Measurements from ENCODE around the gene CYP3A5. TPM values are rescaled to one million over a fixed set of nuclear protein-coding genes. Genes with fewer than 3 reads are reported as not detected.

Gene CYP3A5
- total and polyA plus RNA-seq, 2 of the 4 experiments (the other 2 are of a cell fraction): not detected

DNA sequence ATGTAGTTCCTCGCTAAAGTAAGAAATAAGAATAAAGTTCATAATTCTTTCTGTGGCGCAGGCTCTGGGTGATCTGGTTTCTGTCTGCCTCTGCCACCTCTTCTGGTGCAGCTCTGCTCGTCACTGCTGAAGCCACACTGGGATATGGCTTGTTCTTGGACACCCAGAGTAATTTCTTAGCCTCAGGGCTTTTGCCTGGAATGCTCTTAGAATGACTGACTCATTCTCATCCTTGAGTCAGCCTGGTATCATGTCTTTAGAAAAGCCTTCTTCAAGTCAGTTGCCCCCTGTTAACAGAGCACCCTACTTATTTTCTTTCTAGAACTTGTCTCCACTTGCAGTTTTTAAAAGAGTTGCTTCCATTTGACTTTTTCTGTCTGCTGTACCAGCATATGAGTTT lies 61.1 kb downstream of the CYP3A5 start:
- H2BK15ac ChIP-seq (ENCODE audit: low read depth, low read length): no peak overlapping the region
- in situ Hi-C loops (cut with MboI; ENCODE audit: low sequenced_read_pairs): loop anchor here (5.0 kb wide), 1 partner anchor 56 kb away; no protein-coding TSS in a partner anchor
- no peak overlapping the region for H3K4me3 ChIP-seq (ENCODE audit: insufficient read depth, low read depth, low read length)
- ChIA-PET POLR2A (ENCODE audit: unreplicated experiment) (no interaction called here), CTCF (no interaction called here)
- dilution Hi-C loops (cut with HindIII; ENCODE audit: low sequenced_read_pairs, unreplicated experiment): no loop called here
- H2AK5ac ChIP-seq (ENCODE audit: low read depth, low read length): no peak overlapping the region
- no peak overlapping the region for H3K9ac ChIP-seq (ENCODE audit: low read depth, low read length)
- intact Hi-C loops (cut with micrococcal nuclease): loop anchor here (5.0 kb wide), 2 partner anchors 56 to 374 kb away; no protein-coding TSS in a partner anchor
- no peaks in the 10 kb centered on the region for H3K4me1 ChIP-seq (ENCODE audit: control insufficient read depth, insufficient read depth, low read length)
- H3K4me2 ChIP-seq (ENCODE audit: low read depth, low read length): no peak overlapping the region; the same call in 1 of the 2 replicates
- H3K4ac ChIP-seq (ENCODE audit: low read depth, low read length): no peak overlapping the region
- H2AFZ ChIP-seq (replicated peaks; ENCODE audit: low read length, poor library complexity): no peak overlapping the region
- DNase-seq: peak; percentile 75
- BruUV-seq (replicated peaks): no TSS peak
- TF ChIP-seq POLR2A (IDR thresholded peaks at IDR 0.05; ENCODE audit: low read depth, low read length) (no peak), FOS (IDR thresholded peaks at IDR 0.05; ENCODE audit: low read depth, low read length) (0 out of 2 replicates have a peak, but pooled peaks have one; percentile 7)
- no peak overlapping the region for H3K18ac ChIP-seq (ENCODE audit: low read depth, low read length)
- H3K14ac ChIP-seq (replicated peaks; ENCODE audit: low read depth, low read length): no peak overlapping the region
- H3K36me3 ChIP-seq (ENCODE audit: control insufficient read depth, insufficient read depth, low read length): peaks cover 36% of the 10 kb centered on the region
- H3K27me3 ChIP-seq (ENCODE audit: control insufficient read depth, insufficient read depth, low read length): no peaks in the 10 kb centered on the region
- ATAC-seq (ENCODE audit: low read depth): peak; percentile 12
- peaks cover 3% of the 10 kb centered on the region for H3K9me1 ChIP-seq (ENCODE audit: insufficient read depth, low read length)
- no peak overlapping the region for H3K56ac ChIP-seq (ENCODE audit: extremely low read depth, insufficient read depth, low read length)
- no peak overlapping the region for H4K8ac ChIP-seq (ENCODE audit: low read depth in 2 of 2, low read length in 2 of 2)
- 67% methylated on average over 1 of the region's 3 CpGs; no CpG with 5 or more reads in 1 of the 2 experiments for WGBS, 2 experiments (ENCODE audit: extremely low coverage in 2 of 2, insufficient read length in 1 of 2)
- H4K20me1 ChIP-seq (ENCODE audit: insufficient read depth, low read length): no peaks in the 10 kb centered on the region
- no peaks in the 10 kb centered on the region for H3K9me3 ChIP-seq (ENCODE audit: control insufficient read depth, insufficient read depth, low read length)
- no peak overlapping the region for H4K5ac ChIP-seq (ENCODE audit: low read depth, low read length)
- no peak overlapping the region for H3K23ac ChIP-seq (ENCODE audit: low read depth, low read length)
- H2BK120ac ChIP-seq (ENCODE audit: low read depth, low read length): no peak overlapping the region
- H2BK5ac ChIP-seq (ENCODE audit: low read depth, low read length, poor library complexity, severe bottlenecking): peak overlapping the region; percentile 59
- H3K27ac ChIP-seq (ENCODE audit: insufficient read depth, low read length): no peak overlapping the region
- H2BK20ac ChIP-seq (ENCODE audit: low read depth, low read length): no peak overlapping the region
- no peak overlapping the region for H2AK9ac ChIP-seq (replicated peaks; ENCODE audit: low read depth, low read length, poor library complexity)
- H4K91ac ChIP-seq (ENCODE audit: insufficient read depth, low read depth, low read length): no peak overlapping the region
- peaks cover 20 to 41% of the 10 kb centered on the region in 2 experiments; a peak in 3 of 4 replicates for H3K79me1 ChIP-seq (ENCODE audit: low read depth in 1 of 2, low read length in 2 of 2)

Data from IMR-90 (cell line).